Left colon (tissue), 2 donors: ENCODE data around the gene ARSA. TPM values are rescaled to one million over a fixed set of nuclear protein-coding genes. Genes with fewer than 3 reads are reported as not detected.

ENCODE experiments used
- ATAC-seq: fragments of 200-7000 bp; cut with Tn5 transposase; one replicate; pipeline ENCODE4 v1.9.1; 2020; ENCODE audit warnings: mild to moderate bottlenecking, moderate library complexity
- DNase-seq, 2 donors: peaks; one replicate each; pipeline ENCODE4 v3.0.0-alpha.2; 2020
- intact Hi-C, 2 donors: fragments of 100-400 bp; cut with DNase I in 1 of 2; cut with micrococcal nuclease in 1 of 2; formaldehyde crosslinking; loops; one replicate each; pipeline versions ENCODE4 v1.11.2 to v1.14.0; 2022; cut with DNase I, micrococcal nuclease
- total RNA-seq, 2 donors: library from RNA; stranded (reverse); fragmentation: NEBNext Ultra II Directional; extraction: Animal tissue kit (Norgen Biotek cat#: 25700); gene quantifications; one replicate each; pipeline ENCODE4 v1.2.1, GENCODE V29; 2021
- donor health status: DM: no; HTN: no; CAD: no.
- donor health status: DM: yes; HTN: yes; CAD: no.

Gene ARSA
- total RNA-seq, 2 donors from 2014 or later: 84.8 to 97.8 TPM

GRCh38 chr22:50586416-50586815, 41.5 kb downstream of the ARSA start:
- intact Hi-C loops: no loop called here
- DNase-seq: no peak
- no peak for ATAC-seq

- DNase-seq: no peak
- ATAC-seq: no peak
- intact Hi-C loops: no loop called here
Measured at GRCh38 chr22:50585781-50586180, 42.2 kb downstream of the ARSA start.

DNA sequence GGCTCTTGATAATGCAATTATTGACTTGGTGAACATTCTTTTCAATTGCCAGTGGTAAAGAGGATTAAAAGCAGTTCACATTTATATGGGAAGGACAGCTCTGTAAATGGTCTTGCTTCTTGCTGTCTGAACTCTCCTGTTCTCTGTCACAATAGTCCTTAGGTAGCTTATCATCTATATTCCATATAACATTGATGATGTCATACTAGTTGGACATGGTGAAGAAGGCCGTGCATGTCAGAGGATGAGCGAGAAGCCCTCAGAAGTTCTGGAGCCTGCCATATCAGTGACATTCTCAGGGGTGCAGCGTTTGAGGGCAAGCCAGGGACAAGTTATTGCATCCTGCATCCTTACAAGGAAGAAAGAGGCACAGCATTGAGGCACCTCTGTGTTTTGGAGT, 42.7 kb downstream of the ARSA start:
- DNase-seq (no peak), ATAC-seq (no peak)
- intact Hi-C loops: no loop called here

DNA sequence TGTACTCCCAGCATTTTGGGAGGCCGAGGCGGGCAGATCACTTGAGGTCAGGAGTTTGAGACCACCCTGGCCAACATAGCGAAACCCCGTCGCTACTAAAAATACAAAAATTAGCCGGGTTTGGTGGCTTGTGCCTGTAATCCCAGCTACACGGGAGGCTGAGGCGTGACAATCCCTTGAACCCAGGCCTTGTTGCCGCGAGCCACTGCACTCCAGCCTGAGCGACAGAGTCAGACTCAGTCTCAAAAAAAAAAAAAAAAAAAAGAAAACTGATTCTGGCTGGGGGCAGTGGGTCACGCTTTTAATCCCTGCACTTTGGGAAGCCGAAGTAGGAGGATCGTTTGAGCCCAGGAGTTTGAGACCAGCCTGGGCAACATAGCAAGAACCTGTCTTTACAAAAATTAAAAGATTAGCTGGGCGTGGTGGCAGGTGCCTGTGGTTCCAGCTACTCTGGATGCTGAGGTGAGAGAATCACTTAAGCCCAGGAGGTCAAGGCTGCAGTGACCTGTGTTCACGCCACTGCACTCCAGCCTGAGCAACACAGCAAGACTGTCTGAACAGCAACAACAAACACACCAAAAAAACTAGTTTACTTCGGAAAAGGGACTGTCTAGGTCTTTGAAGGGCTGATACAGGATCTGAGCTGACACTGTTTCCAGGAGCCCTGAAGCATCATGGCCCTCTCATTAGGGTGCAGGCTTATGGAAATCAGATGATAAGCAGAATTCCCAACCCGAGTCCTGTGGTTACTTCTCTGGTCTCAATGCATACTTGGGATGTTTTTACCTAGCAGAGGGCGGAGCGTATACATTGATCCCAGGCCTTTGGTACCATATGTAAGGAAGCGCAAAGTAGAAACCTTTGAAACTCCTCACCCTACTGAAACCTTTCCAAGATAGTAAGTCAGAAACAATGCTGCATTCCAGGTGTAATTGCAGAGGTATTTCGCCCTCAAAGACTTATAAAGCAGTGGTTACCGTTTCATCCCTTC, 43.6 kb downstream of the ARSA start:
- intact Hi-C loops: no loop called here
- ATAC-seq: no peak

DNA sequence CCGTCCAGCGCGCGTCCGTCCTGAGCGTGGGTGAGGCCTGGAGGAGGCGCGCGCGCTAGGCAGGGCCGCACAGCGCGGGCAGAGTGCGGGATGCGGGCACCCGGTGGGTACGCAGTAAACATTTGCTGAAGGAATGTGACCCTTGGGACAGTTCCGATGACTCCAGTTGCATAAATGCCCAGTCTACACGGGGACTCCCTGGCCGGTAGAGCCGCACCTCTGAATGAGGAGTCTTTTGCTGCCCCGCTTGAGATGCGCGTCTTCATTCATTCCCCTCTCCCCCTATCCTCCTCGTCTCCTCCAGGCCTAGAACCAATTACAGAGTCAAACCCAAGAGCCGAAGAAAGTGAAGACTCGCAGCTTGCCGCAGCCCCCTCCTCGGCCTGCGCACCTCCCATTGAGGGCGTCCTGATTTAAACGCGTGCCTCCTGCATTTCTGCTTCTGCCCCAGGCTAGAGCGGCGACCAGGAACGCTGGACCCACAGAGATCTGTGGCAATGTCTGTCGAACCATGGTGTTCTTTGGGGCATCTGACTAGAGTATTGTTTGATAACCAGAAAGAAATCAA, 44.6 kb downstream of the ARSA start:
- peak; percentile 31 for ATAC-seq
- DNase-seq: no peak
- intact Hi-C loops: no loop called here

More for the DNA sequence above, 43.6 kb downstream of the ARSA start:
- DNase-seq: no peak

DNA sequence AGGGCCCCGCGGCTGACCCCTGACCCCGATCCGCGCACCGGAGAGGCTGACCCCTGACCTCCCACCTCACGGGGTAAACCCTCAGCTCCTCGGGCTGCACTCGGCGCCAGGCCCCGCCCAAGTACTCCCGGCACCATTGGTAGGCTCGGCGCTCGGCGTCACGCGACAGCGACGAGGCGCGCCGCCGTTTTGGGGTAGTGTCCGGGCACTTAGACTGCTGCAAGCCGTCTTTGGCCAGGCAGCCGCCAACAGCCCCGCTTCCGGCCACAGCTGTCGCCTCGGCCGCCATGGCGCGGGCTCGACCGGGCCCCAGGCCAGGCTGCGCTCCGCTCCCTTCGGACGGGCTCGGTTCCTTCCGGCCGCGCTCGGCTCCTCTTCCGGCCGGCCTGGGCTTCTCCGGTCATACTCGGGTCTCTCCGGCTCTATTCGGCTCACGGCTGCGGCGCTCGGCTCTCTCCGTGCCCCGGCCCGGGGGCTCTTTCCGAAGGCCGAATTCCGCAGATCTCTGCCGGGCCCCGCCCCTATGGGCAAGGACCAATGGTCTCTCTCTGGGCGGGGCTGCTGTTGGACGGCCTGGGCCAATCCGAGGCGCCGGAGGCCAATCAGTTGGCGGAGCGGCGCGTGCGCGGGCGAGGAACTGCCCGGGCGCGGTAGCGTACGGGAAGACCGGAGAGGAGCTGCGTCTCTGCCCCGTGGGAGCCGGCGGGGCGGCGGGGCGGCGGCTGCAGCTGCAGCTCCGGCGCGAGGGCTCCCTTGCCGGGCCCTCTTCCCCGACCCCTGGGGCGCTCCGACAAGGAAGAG, 45.3 kb downstream of the ARSA start, which contains the start of gene CHKB:
TSS of gene CHKB (minus strand) at position 357 of the 801 bp plus-strand sequence. CDS start at position 289, 68 bp downstream.
- DNase-seq (peak; percentile 98 to 99), ATAC-seq (peak; percentile 93)
- intact Hi-C loops: no loop called here

DNA sequence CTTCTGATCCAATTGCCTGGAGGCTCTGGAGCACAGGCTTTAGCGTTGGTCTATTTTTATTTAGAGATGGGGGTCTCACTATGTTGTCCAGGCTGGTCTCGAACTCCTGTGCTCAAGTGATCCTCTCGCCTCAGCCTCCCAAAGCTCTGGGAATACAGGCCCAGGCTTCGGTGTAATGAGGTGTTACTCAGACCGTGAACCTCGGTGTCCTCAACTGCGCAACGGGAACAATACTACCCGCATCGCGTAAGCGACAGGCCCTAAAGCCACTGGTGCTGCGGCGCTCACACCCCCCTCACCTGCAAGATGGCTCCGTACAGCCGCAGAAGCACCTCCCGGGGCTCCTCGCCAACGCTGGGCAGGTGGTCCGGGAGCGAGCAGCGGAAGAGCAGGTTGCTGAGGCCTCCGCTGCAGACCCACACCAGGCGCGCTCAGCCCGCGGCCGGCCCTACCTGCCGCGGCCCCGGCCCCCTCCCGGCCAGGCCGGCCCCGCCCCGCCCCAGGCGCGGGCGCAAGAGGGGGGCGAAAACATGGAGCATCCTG, 45.9 kb downstream of the ARSA start:
- ATAC-seq (peak; percentile 1), DNase-seq (peak in 1 of 2 donors; percentile 50)
- intact Hi-C loops: no loop called here

- DNase-seq (no peak), ATAC-seq (no peak)
- intact Hi-C loops: no loop called here
Measured at GRCh38 chr22:50581031-50581949, 46.7 kb downstream of the ARSA start.

GRCh38 chr22:50579752-50580151, 48.2 kb downstream of the ARSA start:
- DNase-seq (no peak), ATAC-seq (no peak)
- intact Hi-C loops: no loop called here

DNA sequence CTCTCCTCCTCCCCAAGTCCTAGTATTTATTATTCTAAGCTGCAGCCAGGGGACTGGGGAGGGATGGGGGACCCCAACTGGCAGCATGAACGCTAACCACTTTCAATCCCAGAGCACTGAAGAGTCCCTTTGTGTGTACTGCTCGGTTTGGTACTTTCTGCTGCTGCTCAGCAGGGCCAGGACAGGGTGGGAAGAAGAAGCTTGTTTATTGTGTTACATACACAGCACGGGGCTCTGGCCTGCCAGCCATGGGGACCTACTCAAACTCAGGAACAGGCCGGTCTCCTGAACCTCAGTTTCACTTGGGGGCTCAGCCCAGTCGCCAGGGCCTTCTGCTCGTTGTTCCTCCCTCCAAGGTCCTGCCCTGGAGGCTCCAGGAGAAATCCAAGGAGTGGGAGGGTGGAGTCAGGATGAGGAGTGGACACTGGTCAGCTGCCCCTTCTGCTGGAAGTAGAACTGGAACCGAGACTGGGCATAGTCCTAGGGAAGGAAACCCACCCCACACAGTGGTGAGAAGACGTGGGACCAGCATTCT, 49.1 kb downstream of the ARSA start:
- intact Hi-C loops: no loop called here
- ATAC-seq (no peak), DNase-seq (no peak)

DNA sequence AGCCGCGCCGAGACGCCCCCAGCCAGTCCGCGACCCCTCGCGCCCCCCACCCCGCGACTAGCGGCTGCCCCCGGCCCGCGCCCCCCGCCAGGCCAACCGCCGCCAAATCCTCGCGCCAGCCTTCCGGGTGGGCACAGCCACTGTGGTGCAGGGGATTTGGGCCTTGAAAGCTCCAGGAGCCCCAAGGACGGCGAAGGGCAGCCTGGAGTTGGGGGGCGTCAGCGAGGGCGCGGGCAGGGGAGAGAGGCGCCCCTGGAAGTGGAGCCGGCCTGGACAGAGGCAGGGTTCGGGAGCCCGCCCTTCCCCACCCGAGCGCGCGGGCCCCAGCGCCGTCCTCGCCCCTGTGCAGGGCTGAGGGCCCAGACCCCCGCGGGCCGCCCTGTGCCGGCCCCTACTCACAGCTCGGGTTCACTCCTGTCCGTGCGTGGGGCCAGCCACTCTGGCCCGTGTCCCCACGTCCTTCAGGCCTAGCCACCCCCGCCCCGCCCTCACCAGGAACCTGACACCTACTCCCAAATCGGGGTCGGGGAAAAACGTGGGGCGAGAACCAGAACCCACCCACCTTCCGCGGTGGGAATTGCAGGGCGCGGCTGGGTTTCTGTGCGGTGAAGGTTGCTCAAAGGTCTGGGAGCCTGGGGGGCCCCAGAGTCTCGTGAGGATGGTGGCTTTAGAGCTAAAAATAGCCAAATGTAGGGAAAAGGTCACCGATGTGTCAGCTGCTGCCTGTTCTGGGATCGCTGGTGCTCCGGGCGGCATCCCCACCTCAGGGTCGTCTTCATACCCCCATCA, 49.8 kb downstream of the ARSA start, which contains the start of gene CPT1B:
TSS of gene CPT1B (minus strand) at position 441 of the 789 bp plus-strand sequence. CDS start 512 bp downstream, outside the sequence.
- DNase-seq (no peak), ATAC-seq (no peak)
- intact Hi-C loops: no loop called here

GRCh38 chr22:50577697-50577986, 50.3 kb downstream of the ARSA start:
- intact Hi-C loops: no loop called here
- ATAC-seq (no peak), DNase-seq (no peak)

DNA sequence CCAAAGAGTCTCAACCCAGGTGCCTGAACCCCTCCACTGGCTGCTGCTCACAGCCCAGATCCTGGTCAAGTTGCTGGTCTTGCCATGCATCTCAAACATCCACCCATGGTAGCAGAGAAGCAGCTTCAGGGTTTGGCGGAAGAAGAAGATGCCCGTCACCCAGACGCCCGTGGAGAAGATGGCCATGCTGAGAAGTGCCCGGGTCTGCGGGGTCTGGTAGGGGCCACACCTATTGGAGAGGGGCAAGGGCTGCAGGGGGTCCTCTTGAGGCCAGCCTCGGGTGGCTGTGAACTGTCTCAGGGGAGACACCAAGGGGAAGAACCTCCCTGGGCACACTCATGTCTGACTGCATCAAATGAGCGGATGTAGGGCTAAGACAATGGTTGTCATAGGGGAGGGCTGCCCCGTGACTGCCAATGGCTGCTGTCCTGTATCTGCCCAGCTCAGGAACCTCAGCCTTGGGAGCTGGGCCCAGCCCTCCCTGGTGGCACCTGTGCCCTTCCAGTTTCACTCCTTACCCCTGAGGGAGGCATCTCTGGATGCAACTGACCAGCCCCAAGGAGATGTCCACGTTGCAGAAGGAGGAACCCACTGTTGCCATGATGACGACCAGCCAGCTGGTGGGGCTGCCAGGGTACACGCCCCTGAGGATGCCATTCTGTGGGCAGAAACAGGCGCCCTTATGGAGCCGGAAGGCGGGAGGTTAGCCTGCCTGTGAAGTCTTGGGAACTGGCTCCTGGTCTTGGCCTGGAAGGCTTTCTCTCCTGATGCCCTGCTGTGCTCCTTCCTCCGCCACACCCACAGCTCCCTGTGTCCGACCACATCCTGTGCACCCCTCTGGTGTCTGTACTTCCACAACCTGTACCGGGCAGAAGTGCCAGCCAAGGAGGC, 50.9 kb downstream of the ARSA start:
- ATAC-seq (no peak), DNase-seq (no peak)
- intact Hi-C loops: no loop called here

DNA sequence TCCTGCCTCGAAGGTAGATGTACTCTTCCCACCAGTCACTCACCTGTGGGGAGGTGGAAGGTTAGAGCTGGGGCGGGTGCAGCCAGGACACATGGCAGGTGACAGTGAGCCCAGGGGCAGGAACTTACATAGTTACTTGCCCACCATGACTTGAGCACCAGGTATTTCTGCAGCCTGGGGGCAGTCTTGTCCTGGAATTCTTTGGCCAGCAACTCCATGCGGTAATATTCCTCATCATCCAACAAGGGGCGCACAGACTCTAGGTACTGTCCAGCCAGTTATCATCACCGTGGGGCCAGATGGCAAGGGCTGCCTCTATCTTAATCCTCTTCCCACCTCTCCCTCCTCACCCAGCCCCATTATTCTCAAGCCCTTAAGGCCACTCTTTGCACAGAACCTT, 51.9 kb downstream of the ARSA start:
- DNase-seq (no peak), ATAC-seq (peak; percentile 48)
- intact Hi-C loops: no loop called here

DNA sequence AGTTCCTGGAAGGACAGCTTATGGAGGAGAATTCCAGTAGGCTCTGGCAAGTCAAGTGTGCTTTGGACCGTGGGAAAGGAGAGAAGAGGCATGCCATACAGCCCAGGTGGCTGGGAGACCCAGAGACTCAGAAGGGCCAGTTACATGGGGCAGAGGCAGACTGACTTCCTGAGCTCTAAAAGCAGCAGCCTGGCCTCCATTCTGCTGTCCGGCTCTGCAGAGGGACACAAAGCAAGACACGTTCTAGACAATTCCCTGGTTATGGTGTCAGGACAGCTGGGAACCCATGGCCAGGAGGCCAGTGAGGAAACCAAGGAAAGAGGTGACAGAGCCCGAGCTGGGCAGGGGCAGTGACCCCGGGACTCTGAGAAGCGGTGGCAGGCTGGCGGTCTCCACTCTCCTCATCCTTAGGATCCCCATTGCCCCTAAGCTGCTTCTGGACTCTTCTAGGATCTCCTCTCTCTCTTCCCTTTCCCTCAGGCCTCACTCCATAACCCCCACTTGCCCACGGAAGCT, 52.5 kb downstream of the ARSA start:
- ATAC-seq (no peak), DNase-seq (no peak)
- intact Hi-C loops: no loop called here
